Activated CD4-positive, alpha-beta T cell treated with anti-CD3 and anti-CD28 coated beads for 4 hours (primary cell): ENCODE measurements around the gene KRTAP3-1.
"Not testable (repeated sequence)": the region's sequence is repeated elsewhere in the genome, so short reads cannot be mapped to it uniquely, and the experiment has no call there.

Source experiments
- DNase-seq, 2 donors: peaks; one replicate each; pipeline ENCODE4 v3.0.0-alpha.2; 2020

The KRTAP3-1 gene

GRCh38 chr17:41013606-41014005 lies 4.7 kb upstream of the KRTAP3-1 start:
- DNase-seq: no peak

GRCh38 chr17:41013181-41013580 lies 4.3 kb upstream of the KRTAP3-1 start:
- no peak for DNase-seq

- no peak for DNase-seq
Measured at GRCh38 chr17:41012326-41013120, 3.6 kb upstream of the KRTAP3-1 start.

GRCh38 chr17:41010441-41010840 lies 1.5 kb upstream of the KRTAP3-1 start:
- DNase-seq: no peak

- DNase-seq: no peak
Measured at GRCh38 chr17:41009936-41010335, 1.0 kb upstream of the KRTAP3-1 start.

- DNase-seq: no peak
Measured at GRCh38 chr17:41009301-41009760, 403 bp upstream of the KRTAP3-1 start.

GRCh38 chr17:41004397-41004796 lies 4.5 kb downstream of the KRTAP3-1 start:
- DNase-seq: no peak

GRCh38 chr17:41003926-41004325 lies 5.0 kb downstream of the KRTAP3-1 start:
- DNase-seq: no peak

GRCh38 chr17:41002814-41003213 lies 6.1 kb downstream of the KRTAP3-1 start:
- no peak for DNase-seq

- no peak for DNase-seq
Measured at GRCh38 chr17:41001795-41002194, 7.1 kb downstream of the KRTAP3-1 start.

- DNase-seq: not testable (repeated sequence)
Measured at GRCh38 chr17:40999563-40999962, 9.4 kb downstream of the KRTAP3-1 start, which contains the start of gene KRTAP3-2. TSS of gene KRTAP3-2 (minus strand) at chr17:40999906. CDS start at chr17:40999853, 53 bp downstream.

- DNase-seq: no peak
Measured at GRCh38 chr17:40997361-40997760, 11.6 kb downstream of the KRTAP3-1 start.

- no peak for DNase-seq
Measured at GRCh38 chr17:40996829-40997228, 12.1 kb downstream of the KRTAP3-1 start.

- DNase-seq: no peak
Measured at GRCh38 chr17:40995116-40995515, 13.8 kb downstream of the KRTAP3-1 start.

GRCh38 chr17:40993839-40994238 lies 15.1 kb downstream of the KRTAP3-1 start, which contains the start of gene KRTAP3-3:
TSS of gene KRTAP3-3 (minus strand) at chr17:40994164. CDS start at chr17:40994097, 67 bp downstream.
- DNase-seq: no peak

GRCh38 chr17:40993084-40993483 lies 15.8 kb downstream of the KRTAP3-1 start:
- no peak for DNase-seq

- no peak for DNase-seq
Measured at GRCh38 chr17:40992666-40993065, 16.3 kb downstream of the KRTAP3-1 start.

- no peak for DNase-seq
Measured at GRCh38 chr17:40986920-40987319, 22.0 kb downstream of the KRTAP3-1 start.

- no peak for DNase-seq
Measured at GRCh38 chr17:40984226-40984625, 24.7 kb downstream of the KRTAP3-1 start, which contains the start of gene KRT40. TSS of gene KRT40 (minus strand) at chr17:40984326. CDS start at chr17:40984273, 53 bp downstream.

GRCh38 chr17:40981115-40981514 lies 27.8 kb downstream of the KRTAP3-1 start:
- no peak for DNase-seq

- DNase-seq: no peak
Measured at GRCh38 chr17:40980596-40980995, 28.3 kb downstream of the KRTAP3-1 start.

- no peak for DNase-seq
Measured at GRCh38 chr17:40980117-40980516, 28.8 kb downstream of the KRTAP3-1 start.

GRCh38 chr17:40978575-40979151 lies 30.3 kb downstream of the KRTAP3-1 start:
- no peak for DNase-seq

- no peak for DNase-seq
Measured at GRCh38 chr17:40975516-40975915, 33.4 kb downstream of the KRTAP3-1 start.
